GM19372 (cell line): ENCODE results near the gene ARHGAP27.
"Not testable (repeated sequence)": the region's sequence is repeated elsewhere in the genome, so short reads cannot be mapped to it uniquely, and the experiment has no call there.

Experiments used
- ATAC-seq: cut with Tn5 transposase; IDR thresholded peaks from one replicate; pipeline ENCODE4 v1.9.1; 2021; ENCODE audit warnings: mild to moderate bottlenecking, low read depth, moderate library complexity; ENCODE audit not compliant: unreplicated experiment

The ARHGAP27 gene

GRCh38 chr17:45446872-45447625, 14.4 kb upstream of the ARHGAP27 start:
- ATAC-seq = not testable (repeated sequence)

DNA sequence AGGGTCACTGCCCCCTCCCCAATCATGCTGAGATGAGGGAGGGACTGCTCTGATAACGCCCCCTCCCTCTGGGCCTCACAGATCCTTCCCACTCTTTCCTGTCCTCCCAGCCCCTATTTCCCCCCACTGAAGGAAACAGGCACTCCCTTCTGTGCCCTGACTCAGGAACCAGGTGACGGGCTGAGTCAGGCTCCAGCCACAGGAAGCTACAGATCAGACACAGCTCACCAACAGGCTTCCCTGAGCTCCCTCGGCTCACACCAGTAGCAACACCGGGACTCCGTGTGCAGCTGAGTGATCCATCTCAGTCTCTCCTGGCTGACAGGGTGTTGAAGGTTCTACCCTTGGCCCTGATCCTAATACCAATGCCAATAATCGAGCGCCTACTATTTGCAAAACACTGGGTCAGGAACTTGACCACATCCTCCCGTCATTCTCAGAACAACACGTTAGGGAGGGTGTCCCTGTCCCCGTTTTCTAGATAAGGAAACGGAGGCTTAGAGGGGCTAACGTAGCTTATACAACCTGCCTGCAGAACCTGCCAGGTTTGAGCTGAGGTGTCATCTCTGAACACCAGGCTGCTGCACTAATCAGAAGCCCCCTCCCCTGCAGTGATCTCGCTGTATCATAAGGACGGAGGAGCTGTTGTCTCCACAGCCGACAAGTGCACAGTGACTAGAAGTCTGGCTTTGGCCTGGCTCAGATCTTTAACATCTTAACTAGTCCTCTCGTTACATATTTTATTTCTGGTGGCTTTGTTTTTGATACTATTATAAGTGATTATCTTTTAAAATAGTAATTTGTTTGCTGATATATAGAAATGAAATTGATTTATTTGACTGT, 13.5 kb upstream of the ARHGAP27 start:
- not testable (repeated sequence) for ATAC-seq

- ATAC-seq = not testable (repeated sequence)
Measured at GRCh38 chr17:45444856-45445820, 12.5 kb upstream of the ARHGAP27 start.

DNA sequence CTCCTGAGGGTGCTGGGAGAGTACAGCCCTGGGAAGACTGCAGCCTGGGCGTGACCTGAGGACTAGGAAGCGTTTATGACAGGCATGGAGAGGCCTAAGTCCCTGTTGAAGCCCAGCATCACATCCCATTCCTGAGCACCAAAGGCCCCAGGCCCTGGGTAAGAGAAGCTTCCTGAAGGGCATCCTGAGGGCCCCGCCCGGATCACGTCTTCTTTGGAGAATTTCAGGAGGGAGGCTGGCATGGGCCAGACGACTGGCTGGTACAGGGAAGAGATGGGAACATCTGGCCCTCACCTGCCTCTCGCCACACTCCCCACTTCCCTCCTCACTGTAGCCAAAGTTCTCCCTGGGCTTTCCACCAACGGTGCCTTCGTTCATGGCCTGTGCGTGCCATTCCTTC, 11.6 kb upstream of the ARHGAP27 start:
- not testable (repeated sequence) for ATAC-seq

DNA sequence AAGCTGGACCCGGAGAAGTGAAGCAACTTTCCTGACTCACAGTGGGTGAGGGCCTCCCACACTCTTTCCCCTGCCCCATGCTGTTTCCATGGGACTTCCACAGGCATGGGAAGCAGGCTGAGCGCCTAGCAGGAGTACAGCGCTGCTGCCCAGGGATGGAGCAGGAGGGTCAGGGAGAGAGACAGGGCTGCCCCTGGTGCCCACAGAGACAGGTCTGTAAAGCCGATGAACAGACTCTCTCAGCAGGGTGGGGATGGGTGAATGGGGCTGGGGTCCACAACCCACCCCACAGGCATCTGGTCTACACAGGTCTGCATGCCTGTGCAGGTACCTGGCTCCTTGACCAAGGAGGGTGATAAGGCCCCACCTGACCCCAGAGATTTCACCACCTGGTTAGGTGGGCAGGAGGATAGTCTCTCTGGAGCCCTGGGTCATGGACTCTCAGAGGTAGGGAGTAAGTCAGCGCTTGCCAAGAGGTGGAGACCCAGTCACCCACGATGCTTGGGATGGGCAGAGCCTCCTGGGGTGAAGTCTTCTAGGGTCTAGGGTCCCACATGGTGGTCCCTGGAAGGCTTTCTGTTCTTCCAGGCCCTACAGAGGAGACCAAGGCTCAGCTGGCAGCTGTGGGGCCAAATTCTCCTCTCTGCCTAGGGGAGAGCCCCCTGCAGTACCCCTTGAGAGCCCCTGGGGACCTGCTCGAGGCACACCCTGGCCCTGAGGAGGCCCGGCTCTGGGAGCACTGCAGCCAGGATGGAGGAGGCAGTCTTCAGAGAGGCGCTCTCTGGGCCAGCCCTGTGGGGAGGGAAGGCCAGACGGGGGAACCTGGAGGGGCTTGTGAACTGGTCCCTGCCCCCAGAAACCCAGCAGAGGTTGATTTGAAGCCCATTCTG, 10.9 kb upstream of the ARHGAP27 start:
- not testable (repeated sequence) for ATAC-seq

GRCh38 chr17:45441526-45442310, 9.0 kb upstream of the ARHGAP27 start:
- no peak for ATAC-seq

GRCh38 chr17:45440839-45441515, 8.3 kb upstream of the ARHGAP27 start:
- ATAC-seq = not testable (repeated sequence)

- no peak for ATAC-seq
Measured at GRCh38 chr17:45440161-45440778, 7.6 kb upstream of the ARHGAP27 start.

GRCh38 chr17:45438931-45439610, 6.4 kb upstream of the ARHGAP27 start:
- no peak for ATAC-seq

- ATAC-seq = no peak
Measured at GRCh38 chr17:45437465-45438283, 5.0 kb upstream of the ARHGAP27 start.

DNA sequence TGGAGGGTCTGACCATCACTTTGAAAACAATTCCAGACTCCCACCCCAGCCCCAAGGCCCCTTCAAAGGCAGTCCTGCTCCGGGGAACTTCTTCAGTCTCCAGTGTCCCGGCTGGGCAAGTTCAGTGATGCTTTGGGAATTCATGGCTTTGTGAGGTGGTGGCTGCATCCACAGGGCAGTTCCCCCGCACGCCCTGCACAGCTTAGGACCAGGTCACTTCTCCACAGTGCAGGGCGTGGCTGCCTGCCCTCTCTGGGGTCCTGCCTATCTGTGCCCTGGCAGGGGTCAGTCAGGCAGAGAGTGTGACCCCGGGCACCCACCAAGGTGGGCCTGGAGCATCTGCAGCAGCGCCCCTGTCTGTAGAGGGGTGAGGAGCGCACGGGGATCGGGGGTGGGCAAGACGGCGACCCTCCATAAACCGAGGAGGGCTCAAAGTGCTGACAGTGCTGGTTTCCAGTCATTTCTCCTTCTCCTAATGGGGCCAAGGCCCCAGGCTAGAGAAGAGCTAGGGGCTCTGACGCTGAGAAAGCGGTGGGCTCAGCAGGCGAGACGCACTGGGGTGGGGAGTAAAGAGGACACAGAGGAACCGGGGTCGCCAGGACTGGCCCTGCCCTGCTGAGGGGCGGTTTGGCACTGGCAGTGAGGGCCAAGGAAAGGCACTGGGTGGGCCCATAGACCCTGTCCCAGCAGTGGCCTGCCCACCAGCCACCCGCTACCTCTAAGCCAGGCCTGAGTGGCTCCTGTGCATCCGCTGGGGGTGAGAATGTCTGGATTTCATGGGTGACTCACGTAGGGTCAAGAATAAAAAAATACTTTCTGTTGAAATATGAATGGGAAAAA, 4.2 kb upstream of the ARHGAP27 start:
- no peak for ATAC-seq

DNA sequence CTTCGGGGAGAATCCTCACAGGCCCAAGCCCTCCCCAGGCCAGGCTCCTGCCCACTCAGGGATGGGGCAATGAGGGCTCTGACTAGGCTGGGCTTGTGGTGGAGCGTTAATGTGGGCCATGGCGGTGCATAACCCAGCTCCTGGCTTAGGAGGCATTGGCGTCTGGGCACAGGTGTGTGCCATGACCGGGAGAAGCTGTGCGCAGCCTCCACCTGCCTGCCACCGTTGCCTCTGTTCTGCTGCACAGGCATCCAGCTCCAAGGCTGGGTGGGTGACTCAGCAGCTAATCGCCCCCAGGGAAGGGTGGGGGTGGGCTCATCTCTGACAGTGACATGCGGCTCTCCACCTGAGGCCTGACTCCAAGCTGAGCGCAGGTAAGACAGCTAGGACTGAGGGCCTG, 3.5 kb upstream of the ARHGAP27 start:
- no peak for ATAC-seq

GRCh38 chr17:45435481-45435880, 2.8 kb upstream of the ARHGAP27 start:
- no peak for ATAC-seq

DNA sequence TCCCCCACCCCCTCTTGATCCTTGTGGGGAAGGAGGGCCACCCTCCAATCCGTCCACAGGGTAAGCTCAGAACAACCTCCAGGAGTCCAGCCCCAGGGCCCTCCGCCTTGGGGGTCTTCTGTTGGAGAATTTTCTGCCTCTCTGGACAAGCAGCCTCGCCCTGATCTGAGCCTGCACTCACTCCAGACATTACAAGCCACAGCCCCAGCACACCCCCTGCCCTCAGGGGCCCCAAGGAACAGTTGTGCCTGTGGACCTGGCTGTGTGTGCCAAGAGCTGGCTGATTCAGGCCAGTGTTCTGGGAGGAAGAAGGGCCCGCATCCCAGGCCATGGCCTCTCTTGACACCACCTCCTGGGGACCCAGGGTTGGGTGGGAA, 477 bp upstream of the ARHGAP27 start:
- ATAC-seq = no peak

DNA sequence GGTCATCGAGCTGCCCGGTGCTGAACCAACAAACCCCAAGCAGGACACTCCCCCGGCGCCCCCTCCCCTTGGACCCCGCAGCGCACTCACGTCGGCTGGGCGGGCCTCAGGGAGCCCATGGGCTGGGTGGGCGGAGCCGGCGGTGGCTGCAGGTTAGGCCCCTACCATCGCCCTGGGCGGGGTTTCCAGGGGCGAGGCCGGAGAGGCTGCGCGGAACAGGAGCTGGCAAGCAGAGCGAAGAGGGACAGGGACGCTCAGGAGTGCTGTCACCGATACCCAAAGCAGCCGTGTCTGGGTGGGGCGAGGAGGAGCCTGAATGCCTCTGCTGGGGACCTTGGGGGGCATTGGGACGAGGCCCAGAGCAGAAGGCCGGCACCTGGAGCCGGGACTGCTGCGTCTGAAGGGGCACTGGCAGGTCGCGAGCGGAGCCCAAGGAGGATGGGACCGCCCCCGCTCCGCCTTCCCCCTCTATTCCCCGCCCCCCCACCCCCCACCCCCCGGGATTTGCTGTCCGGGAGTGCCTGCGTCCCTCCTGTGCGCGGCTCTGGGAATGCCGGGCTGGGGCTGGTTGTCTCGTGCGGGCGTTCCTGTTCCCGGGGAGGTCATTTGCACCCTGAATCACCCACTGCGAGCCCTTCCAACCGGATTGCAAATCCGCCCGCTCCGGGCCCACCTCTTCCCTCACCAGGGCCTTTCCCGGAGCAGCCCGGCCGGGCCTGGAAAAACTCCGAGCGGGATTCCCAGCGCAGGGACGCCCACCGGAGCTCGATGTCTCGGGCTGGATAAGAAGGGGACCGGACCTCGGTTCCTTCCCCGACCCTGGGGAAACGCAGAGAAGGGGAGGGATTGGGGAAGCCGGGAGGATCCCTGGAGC, 902 bp downstream of the ARHGAP27 start:
- no peak for ATAC-seq
